GM21390 (cell line): ENCODE results near the gene LRSAM1.

Experiments used
- ATAC-seq: cut with Tn5 transposase; IDR thresholded peaks from one replicate; pipeline ENCODE4 v1.9.1; 2021; ENCODE audit not compliant: unreplicated experiment

LRSAM1 gene

GRCh38 chr9:127495884-127496555 is 44.7 kb downstream of the LRSAM1 start:
- no peak for ATAC-seq

- no peak for ATAC-seq
These were observed 45.7 kb downstream of the LRSAM1 start for GRCh38 chr9:127496974-127497373.

GRCh38 chr9:127497656-127498290 is 46.5 kb downstream of the LRSAM1 start:
- ATAC-seq, result no peak

GRCh38 chr9:127498298-127498697 is 47.0 kb downstream of the LRSAM1 start:
- no peak for ATAC-seq

- no peak for ATAC-seq
These were observed 49.1 kb downstream of the LRSAM1 start for GRCh38 chr9:127500399-127500798.

- no peak for ATAC-seq
These were observed 49.6 kb downstream of the LRSAM1 start for GRCh38 chr9:127500862-127501261.

GRCh38 chr9:127501821-127502343 is 50.6 kb downstream of the LRSAM1 start:
- ATAC-seq, result no peak

- ATAC-seq, result no peak
These were observed 51.5 kb downstream of the LRSAM1 start for GRCh38 chr9:127502706-127503378.

GRCh38 chr9:127503379-127503921 is 52.1 kb downstream of the LRSAM1 start:
- ATAC-seq, result no peak

- no peak for ATAC-seq
These were observed 52.9 kb downstream of the LRSAM1 start for GRCh38 chr9:127503947-127504886.

- no peak for ATAC-seq
These were observed 53.6 kb downstream of the LRSAM1 start for GRCh38 chr9:127504887-127505251.

GRCh38 chr9:127505396-127506116 is 54.2 kb downstream of the LRSAM1 start:
- ATAC-seq, result no peak

- ATAC-seq, result no peak
These were observed 55.0 kb downstream of the LRSAM1 start for GRCh38 chr9:127506117-127506813.

GRCh38 chr9:127506814-127507750 is 55.8 kb downstream of the LRSAM1 start:
- no peak for ATAC-seq

GRCh38 chr9:127507751-127508648 is 56.7 kb downstream of the LRSAM1 start:
- ATAC-seq, result no peak

- no peak for ATAC-seq
These were observed 57.6 kb downstream of the LRSAM1 start for GRCh38 chr9:127508901-127509260.

GRCh38 chr9:127509261-127509954 is 58.1 kb downstream of the LRSAM1 start:
- ATAC-seq, result no peak
